Stimulated activated CD8-positive, alpha-beta memory T cell treated with anti-CD3 and anti-CD28 coated beads, Interleukin-7, amount 100 ng/mL, for 24 hours (primary cell): ENCODE measurements around the gene PANK4.

Source experiments
- DNase-seq: peaks from one replicate; pipeline ENCODE4 v3.0.0-alpha.2; 2020; ENCODE audit warnings: low read depth

The PANK4 gene

DNA sequence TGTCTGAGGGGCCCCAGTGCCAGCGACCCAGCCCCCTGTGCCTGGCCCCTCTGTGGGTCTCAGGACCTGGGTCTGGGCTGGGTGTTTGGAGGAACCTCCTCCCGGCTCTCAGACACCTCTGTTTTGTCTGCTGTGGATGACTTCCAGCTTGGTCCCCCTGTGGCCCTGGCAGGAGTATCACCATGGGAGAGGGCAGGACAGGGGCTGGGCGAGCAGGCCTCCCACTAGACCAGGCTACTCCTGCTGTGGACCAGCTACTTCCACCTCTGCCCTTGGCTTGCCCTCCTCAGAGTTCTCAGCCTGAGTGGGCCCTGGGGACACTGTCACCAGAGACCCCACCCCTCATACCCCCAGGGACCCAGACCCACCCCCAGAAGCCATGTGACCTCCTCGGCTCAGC is 28.5 kb downstream of the PANK4 start:
- no peak for DNase-seq

DNA sequence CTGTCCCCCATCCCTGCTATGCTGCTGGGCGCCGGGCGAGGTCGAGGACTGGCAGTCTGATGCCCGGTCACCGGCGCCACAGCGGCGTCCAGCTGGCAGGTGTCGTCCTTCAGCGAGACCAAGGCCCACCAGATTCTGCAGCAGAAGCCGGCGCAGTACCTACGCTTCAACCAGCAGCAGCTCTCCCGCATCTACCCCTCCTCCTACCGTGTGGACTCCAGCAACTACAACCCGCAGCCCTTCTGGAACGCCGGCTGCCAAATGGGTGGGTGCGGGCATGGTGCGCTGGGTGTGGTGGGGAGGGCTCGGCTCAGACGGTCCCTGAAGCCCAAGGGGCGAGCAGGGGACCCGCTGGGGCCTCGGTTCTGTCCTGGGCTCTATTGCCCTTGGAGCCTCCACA is 29.6 kb downstream of the PANK4 start:
- DNase-seq, result no peak

- no peak for DNase-seq
Measured at GRCh38 chr1:2496087-2496622, 30.2 kb downstream of the PANK4 start.

DNA sequence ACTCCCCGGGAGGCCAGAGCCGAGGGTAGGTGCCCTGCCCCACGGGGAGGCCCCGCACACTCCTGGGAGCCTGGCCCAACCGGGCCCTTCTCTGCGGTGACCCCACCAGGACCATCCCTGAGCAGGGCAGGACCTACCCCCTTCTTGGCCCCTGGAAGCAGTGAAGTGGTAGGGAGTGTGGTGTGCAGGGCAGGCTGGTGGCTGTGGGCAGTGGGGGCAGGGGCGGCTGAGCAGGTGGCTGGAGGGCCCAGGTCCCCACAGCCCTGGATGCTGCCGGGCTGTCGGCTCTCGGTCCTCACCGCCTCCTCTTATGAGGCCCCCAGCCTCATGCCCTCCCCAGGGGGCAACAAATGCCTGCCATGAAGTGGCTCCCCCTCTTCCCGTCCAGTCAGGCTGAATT is 30.9 kb downstream of the PANK4 start:
- no peak for DNase-seq

GRCh38 chr1:2495026-2495425 is 31.4 kb downstream of the PANK4 start:
- DNase-seq, result no peak

- DNase-seq, result no peak
Measured at GRCh38 chr1:2494323-2494693, 32.1 kb downstream of the PANK4 start.

GRCh38 chr1:2493691-2494322 is 32.6 kb downstream of the PANK4 start:
- no peak for DNase-seq

GRCh38 chr1:2493218-2493617 is 33.2 kb downstream of the PANK4 start:
- no peak for DNase-seq

DNA sequence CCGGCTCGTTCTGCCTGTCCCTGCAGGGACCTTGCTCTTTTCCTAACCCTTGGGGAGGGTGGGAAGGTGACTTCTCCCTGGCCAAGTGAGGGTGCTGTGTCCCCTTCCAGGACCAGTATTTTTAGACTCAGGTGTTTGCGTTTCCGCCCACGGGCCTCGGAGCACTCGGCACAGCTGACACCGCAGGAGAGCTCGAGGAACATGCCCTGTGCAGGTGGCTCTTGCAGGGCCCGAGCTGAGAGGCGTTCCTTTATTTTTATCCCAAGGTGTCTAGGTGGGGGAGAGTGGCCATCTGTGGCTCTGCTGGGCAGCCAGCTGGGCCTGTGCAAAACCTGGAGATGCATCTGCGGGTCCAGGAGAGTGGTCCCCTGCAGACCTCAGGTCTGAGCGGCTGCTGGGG is 34.3 kb downstream of the PANK4 start:
- DNase-seq, result no peak

- DNase-seq, result no peak
Measured at GRCh38 chr1:2489615-2490014, 36.8 kb downstream of the PANK4 start.

- DNase-seq, result no peak
Measured at GRCh38 chr1:2488688-2489087, 37.7 kb downstream of the PANK4 start.

- DNase-seq, result no peak
Measured at GRCh38 chr1:2486558-2486957, 39.8 kb downstream of the PANK4 start.

- DNase-seq, result no peak
Measured at GRCh38 chr1:2486041-2486440, 40.4 kb downstream of the PANK4 start.

GRCh38 chr1:2483970-2484369 is 42.4 kb downstream of the PANK4 start:
- no peak for DNase-seq

- no peak for DNase-seq
Measured at GRCh38 chr1:2483026-2483425, 43.4 kb downstream of the PANK4 start.

GRCh38 chr1:2482588-2482987 is 43.8 kb downstream of the PANK4 start:
- no peak for DNase-seq

DNA sequence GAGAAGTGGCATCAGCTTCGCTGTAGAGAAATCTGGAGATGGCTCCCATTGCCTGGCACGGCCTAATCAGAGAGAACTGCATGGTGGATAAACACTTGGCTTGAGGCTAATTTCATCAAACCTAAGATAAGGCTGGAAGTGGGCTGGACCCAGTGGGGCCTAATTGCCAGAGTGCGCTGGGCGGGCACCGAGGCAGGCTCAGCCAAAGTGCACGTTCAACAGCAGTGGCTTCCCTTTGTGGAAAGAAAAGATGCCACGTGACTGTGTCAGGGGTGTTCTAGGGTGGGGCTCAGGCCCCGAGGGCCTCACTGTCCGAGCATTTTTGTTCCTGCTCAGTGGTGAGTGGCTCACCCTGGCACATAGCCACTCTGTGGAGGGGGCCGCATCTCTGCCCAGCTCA is 44.5 kb downstream of the PANK4 start:
- DNase-seq, result no peak

GRCh38 chr1:2480986-2481364 is 45.4 kb downstream of the PANK4 start:
- no peak for DNase-seq

DNA sequence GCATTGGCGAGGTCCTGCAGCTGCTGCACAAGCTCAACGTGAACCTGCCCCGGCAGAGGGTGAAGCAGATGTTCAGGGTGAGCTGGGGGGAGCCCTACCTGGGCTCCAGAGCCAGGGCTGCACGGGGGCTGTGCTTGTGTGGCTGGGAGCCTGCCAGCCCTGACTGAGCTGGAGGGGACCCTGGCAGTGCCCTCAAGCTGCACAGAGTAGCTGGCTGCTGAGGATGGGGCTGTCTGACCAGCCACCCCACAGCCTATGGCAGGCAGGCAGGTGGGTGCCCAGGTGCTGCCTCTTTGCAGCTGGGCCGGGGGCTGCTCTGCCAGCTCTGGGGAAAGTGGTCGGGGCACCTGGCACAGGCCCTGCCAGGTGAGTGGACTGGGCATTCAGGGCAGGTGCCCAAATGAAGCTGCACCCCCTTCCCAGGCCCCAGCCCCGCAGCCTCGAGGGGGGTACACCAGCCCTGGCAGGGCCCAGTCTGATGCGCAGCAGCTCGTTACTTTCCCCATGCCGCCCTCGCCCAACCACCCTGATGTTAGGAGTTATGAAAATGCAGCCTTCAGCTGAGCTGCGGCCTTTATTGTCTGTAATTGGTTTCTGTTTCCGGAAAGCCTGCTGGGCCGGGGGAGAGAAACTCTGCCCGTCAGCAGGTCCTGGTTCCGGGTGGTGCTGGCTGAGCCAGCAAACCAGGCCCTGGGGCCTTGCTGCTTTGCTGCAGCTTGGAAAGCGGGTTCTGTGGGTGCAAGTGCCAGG is 46.0 kb downstream of the PANK4 start:
- DNase-seq, result no peak

DNA sequence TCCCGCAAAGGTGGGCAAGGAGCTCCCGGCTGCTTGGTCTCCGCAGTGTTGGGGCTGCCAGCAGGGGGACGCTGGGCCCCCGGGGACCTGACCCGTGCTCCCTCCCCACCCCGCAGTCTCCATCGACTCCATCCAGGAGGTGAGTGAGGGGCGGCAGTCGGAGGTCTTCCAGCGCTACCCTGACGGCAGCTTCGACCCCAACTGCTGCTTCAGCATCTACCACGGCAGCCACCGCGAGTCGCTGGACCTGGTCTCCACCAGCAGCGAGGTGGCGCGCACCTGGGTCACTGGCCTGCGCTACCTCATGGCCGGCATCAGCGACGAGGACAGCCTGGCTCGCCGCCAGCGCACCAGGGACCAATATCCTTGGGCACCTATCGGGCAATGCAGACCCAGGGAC is 46.8 kb downstream of the PANK4 start:
- no peak for DNase-seq

GRCh38 chr1:2479186-2479585 is 47.2 kb downstream of the PANK4 start:
- DNase-seq, result no peak

DNA sequence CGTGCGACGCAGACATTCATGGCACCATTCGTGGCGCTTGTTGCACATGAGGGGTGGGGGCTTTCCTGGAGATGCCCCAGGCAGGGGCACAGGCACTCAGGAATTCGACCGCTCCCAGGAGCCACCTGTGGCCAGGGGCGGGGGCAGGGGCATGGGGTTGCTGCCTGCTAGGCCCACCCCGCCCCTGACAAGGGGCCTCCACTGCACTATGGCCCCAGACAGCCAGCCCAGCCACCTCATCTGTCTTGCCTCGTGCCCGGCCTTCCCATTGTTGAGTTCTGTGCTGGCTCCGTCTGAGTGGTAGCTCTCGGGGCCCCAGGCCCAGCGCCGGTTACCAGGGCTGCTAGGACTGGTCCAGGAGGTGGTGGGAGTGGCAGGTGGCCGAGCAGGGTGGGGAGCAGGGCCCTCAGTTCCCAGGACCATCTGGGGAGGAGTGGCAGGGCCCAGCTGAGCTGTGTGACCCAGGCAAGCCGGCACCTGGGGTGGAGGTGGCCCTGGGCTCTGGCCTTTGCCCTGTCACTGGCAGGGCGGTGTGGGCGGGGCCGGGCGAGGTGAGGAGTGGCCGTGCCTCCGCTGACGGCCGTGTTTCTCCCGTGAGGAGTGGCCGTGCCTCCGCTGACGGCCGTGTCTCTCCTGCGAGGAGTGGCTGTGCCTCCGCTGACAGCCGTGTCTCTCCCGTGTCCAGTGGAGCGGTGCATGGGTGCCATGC is 48.5 kb downstream of the PANK4 start:
- no peak for DNase-seq

- no peak for DNase-seq
Measured at GRCh38 chr1:2477309-2477708, 49.1 kb downstream of the PANK4 start.
